Loucy (cell line): ENCODE results near the gene KRTCAP2.

ENCODE experiments used
- H2AFZ ChIP-seq: fragments of 200-600 bp; sonication (generic); 2 replicates; pipeline ENCODE4 v1.6.0; 2016; ENCODE audit warnings: antibody characterized with exemption, mild to moderate bottlenecking, low read length, moderate library complexity
- H3F3A ChIP-seq: fragments of 200-600 bp; 2 replicates; pipeline ENCODE4 v1.6.0; 2016; ENCODE audit warnings: antibody characterized with exemption, low read depth, mild to moderate bottlenecking
- H3K27me3 ChIP-seq: fragments of 200-600 bp; sonication (generic); 2 replicates; pipeline ENCODE4 v1.6.1; 2014; ENCODE audit warnings: low read length, mild to moderate bottlenecking; ENCODE audit not compliant: insufficient read depth, poor library complexity, severe bottlenecking
- H3K36me3 ChIP-seq: fragments of 200-600 bp; sonication (generic); 2 replicates; pipeline ENCODE4 v1.6.1; 2016; ENCODE audit warnings: low read length; ENCODE audit not compliant: insufficient read depth
- H3K4me1 ChIP-seq: fragments of 200-600 bp; sonication (generic); 2 replicates; pipeline ENCODE4 v1.5.1; 2014; ENCODE audit warnings: low read length, mild to moderate bottlenecking; ENCODE audit not compliant: insufficient read depth, poor library complexity, severe bottlenecking
- H3K4me2 ChIP-seq: fragments of 200-600 bp; sonication (generic); 2 replicates; pipeline ENCODE4 v1.6.0; 2014; ENCODE audit warnings: antibody characterized with exemption, low read length, low read depth, mild to moderate bottlenecking; ENCODE audit not compliant: poor library complexity, severe bottlenecking
- H3K4me3 ChIP-seq: fragments of 200-600 bp; sonication (generic); 2 replicates; pipeline ENCODE4 v1.5.1; 2014; ENCODE audit warnings: low read length, mild to moderate bottlenecking, mixed read lengths; ENCODE audit not compliant: poor library complexity, severe bottlenecking
- H3K79me2 ChIP-seq: fragments of 200-600 bp; sonication (generic); 2 replicates; pipeline ENCODE4 v1.6.1; 2014; ENCODE audit warnings: low read length; ENCODE audit not compliant: insufficient read depth
- H3K9ac ChIP-seq: fragments of 200-600 bp; sonication (generic); 2 replicates; pipeline ENCODE4 v1.6.0; 2014; ENCODE audit warnings: mild to moderate bottlenecking, low read depth, low read length, moderate library complexity; ENCODE audit not compliant: poor library complexity, severe bottlenecking
- H3K9me2 ChIP-seq: fragments of 200-600 bp; sonication (generic); replicated peaks from 2 replicates; pipeline ENCODE4 v1.6.1; 2016; ENCODE audit warnings: low read depth, low read length, mixed read lengths
- H3K9me3 ChIP-seq: fragments of 200-600 bp; sonication (generic); 2 replicates; pipeline ENCODE4 v1.6.1; 2014; ENCODE audit warnings: mild to moderate bottlenecking, antibody characterized with exemption, low read length, low read depth; ENCODE audit not compliant: insufficient read depth
- H4K20me1 ChIP-seq: fragments of 200-600 bp; sonication (generic); 2 replicates; pipeline ENCODE4 v1.6.0; 2014; ENCODE audit warnings: antibody characterized with exemption, low read length, mild to moderate bottlenecking; ENCODE audit not compliant: insufficient read depth, poor library complexity, severe bottlenecking
- CTCF ChIP-seq: fragments of 200-600 bp; sonication (generic); conservative IDR thresholded peaks from 2 replicates; pipeline ENCODE4 v1.5.1; 2014; ENCODE audit warnings: mild to moderate bottlenecking, antibody characterized with exemption, low read length
- EZH2phosphoT487 ChIP-seq: fragments of 200-600 bp; IDR thresholded peaks from 2 replicates; pipeline ENCODE4 v1.6.1; 2018; ENCODE audit warnings: antibody characterized with exemption, mild to moderate bottlenecking, moderate library complexity, borderline replicate concordance

KRTCAP2 gene

GRCh38 chr1:155135415-155136028 lies 37.6 kb downstream of the KRTCAP2 start, which contains the start of gene SLC50A1:
TSS of gene SLC50A1 (plus strand) at chr1:155135852. CDS start at chr1:155135912, 60 bp downstream.
- Histone ChIP-seq H3K36me3 (no peaks in the 10 kb centered on the region), H3K4me3 (peak within 1 kb of the TSS; percentile 98), H3F3A (no peaks in the 10 kb centered on the region), H3K79me2 (peaks cover 42% of the 10 kb centered on the region), H3K4me1 (peaks cover 22% of the 10 kb centered on the region), H4K20me1 (peaks cover 8% of the 10 kb centered on the region), H3K27me3 (no peaks in the 10 kb centered on the region), H3K4me2 (peak within 1 kb of the TSS; percentile 98), H2AFZ (peak within 1 kb of the TSS; percentile 89), H3K9ac (peak within 1 kb of the TSS; percentile 95), H3K9me3 (no peaks in the 10 kb centered on the region), H3K9me2 (no peaks in the 10 kb centered on the region)
- TF ChIP-seq CTCF (no peak), EZH2phosphoT487 (no peak)

- H3K36me3 ChIP-seq, result no peaks in the 10 kb centered on the region
- peaks cover 8% of the 10 kb centered on the region for H4K20me1 ChIP-seq
- H3K4me3 ChIP-seq, result peak overlapping the region; percentile 98
- peak overlapping the region; percentile 98 for H3K4me2 ChIP-seq
- H3K79me2 ChIP-seq, result peaks cover 39% of the 10 kb centered on the region
- H2AFZ ChIP-seq, result peak overlapping the region; percentile 89
- H3K9me3 ChIP-seq, result no peaks in the 10 kb centered on the region
- peak overlapping the region; percentile 95 for H3K9ac ChIP-seq
- TF ChIP-seq EZH2phosphoT487, result no peak
- TF ChIP-seq CTCF, result no peak
- peaks cover 21% of the 10 kb centered on the region for H3K4me1 ChIP-seq
- no peaks in the 10 kb centered on the region for H3F3A ChIP-seq
- no peaks in the 10 kb centered on the region for H3K9me2 ChIP-seq
- H3K27me3 ChIP-seq, result no peaks in the 10 kb centered on the region
Measured at GRCh38 chr1:155134880-155135414, 38.2 kb downstream of the KRTCAP2 start.

GRCh38 chr1:155134322-155134721 lies 38.8 kb downstream of the KRTCAP2 start:
- Histone ChIP-seq H3K4me1 (peaks cover 21% of the 10 kb centered on the region), H2AFZ (no peak overlapping the region), H3K27me3 (no peaks in the 10 kb centered on the region), H3K4me2 (peak overlapping the region; percentile 98), H3F3A (no peaks in the 10 kb centered on the region), H4K20me1 (peaks cover 8% of the 10 kb centered on the region), H3K9me2 (no peaks in the 10 kb centered on the region), H3K9me3 (no peaks in the 10 kb centered on the region), H3K36me3 (no peaks in the 10 kb centered on the region), H3K4me3 (peak overlapping the region; percentile 98), H3K9ac (peak overlapping the region; percentile 95), H3K79me2 (peaks cover 33% of the 10 kb centered on the region)
- TF ChIP-seq EZH2phosphoT487 (no peak), CTCF (no peak)
